HEK293 (cell line): ENCODE results near the gene ANKH.
A peak's percentile ranks its signal among the peaks of the same experiment; 100 is the strongest.
"Not testable (repeated sequence)": the region's sequence is repeated elsewhere in the genome, so short reads cannot be mapped to it uniquely, and the experiment has no call there.

Source experiments
- CTCF ChIA-PET: fragments of 350-600 bp; formaldehyde crosslinking; extraction: SDS; loops from one replicate; lab custom pipeline; 2021; ENCODE audit warnings: antibody characterized with exemption; lab: Yijun Ruan, JAX
- POLR2A ChIA-PET: fragments of 300-600 bp; formaldehyde crosslinking; extraction: SDS; loops from one replicate; lab custom pipeline; 2020; ENCODE audit warnings: antibody characterized with exemption, inconsistent platforms; lab: Yijun Ruan, JAX
- H3K27ac ChIP-seq: fragments of 200-500 bp; sonication (Bioruptor generic); 2 replicates; pipeline ENCODE4 v1.5.1; 2014; ENCODE audit warnings: low read depth, low read length, control low read depth, inconsistent platforms; ENCODE audit errors: extremely low read depth
- H3K36me3 ChIP-seq, 2 experiments: fragments of 200-500 bp in 1 of 2; sonication (Bioruptor generic) in 1 of 2; 1 replicate in 1 of 2; 2 replicates in 1 of 2; pipeline ENCODE4 v1.5.1; 2014 to 2017; ENCODE audit warnings: inconsistent platforms in 2 of 2, low read length in 2 of 2; ENCODE audit not compliant: control insufficient read depth in 2 of 2, insufficient read depth in 1 of 2
- H3K4me1 ChIP-seq: fragments of 200-500 bp; sonication (Bioruptor generic); 2 replicates; pipeline ENCODE4 v1.5.1; 2014; ENCODE audit warnings: mild to moderate bottlenecking, low read length, inconsistent platforms; ENCODE audit not compliant: control insufficient read depth, insufficient read depth
- H3K4me3 ChIP-seq: 2 replicates; pipeline ENCODE4 v1.5.1; 2011; ENCODE audit warnings: low read depth, mild to moderate bottlenecking, control low read depth, low read length, moderate library complexity
- H3K9me3 ChIP-seq: fragments of 200-500 bp; sonication (Bioruptor generic); 2 replicates; pipeline ENCODE4 v1.5.1; 2014; ENCODE audit warnings: low read depth, low read length, inconsistent platforms; ENCODE audit not compliant: control insufficient read depth, insufficient read depth
- SCRT2 ChIP-seq: fragments of 450-650 bp; formaldehyde crosslinking; IDR thresholded peaks from 2 replicates; pipeline ENCODE4 v1.5.1; 2016; ENCODE audit warnings: missing biosample characterization, missing genetic modification characterization
- ZEB2 ChIP-seq: fragments of 450-650 bp; formaldehyde crosslinking; IDR thresholded peaks from 2 replicates; pipeline ENCODE4 v1.5.1; 2016; ENCODE audit warnings: missing biosample characterization, missing genetic modification characterization
- ZNF146 ChIP-seq: fragments of 450-650 bp; formaldehyde crosslinking; IDR thresholded peaks from 2 replicates; pipeline ENCODE4 v1.5.1; 2016; ENCODE audit warnings: missing biosample characterization, missing genetic modification characterization
- ZNF184 ChIP-seq: fragments of 450-650 bp; IDR thresholded peaks from 2 replicates; pipeline ENCODE4 v1.5.1; 2018; ENCODE audit warnings: missing biosample characterization, mild to moderate bottlenecking, missing genetic modification characterization
- ZNF239 ChIP-seq: fragments of 450-650 bp; formaldehyde crosslinking; IDR thresholded peaks from 2 replicates; pipeline ENCODE4 v1.5.1; 2016; ENCODE audit warnings: missing biosample characterization, missing genetic modification characterization
- ZNF354C ChIP-seq: fragments of 450-650 bp; formaldehyde crosslinking; IDR thresholded peaks from 2 replicates; pipeline ENCODE4 v1.5.1; 2016; ENCODE audit warnings: missing biosample characterization, missing genetic modification characterization, low read depth, borderline replicate concordance
- ZNF426 ChIP-seq: fragments of 450-650 bp; formaldehyde crosslinking; IDR thresholded peaks from 2 replicates; pipeline ENCODE4 v1.5.1; 2017; ENCODE audit warnings: missing biosample characterization, missing genetic modification characterization, mild to moderate bottlenecking, inconsistent platforms, moderate library complexity
- ZNF707 ChIP-seq: fragments of 450-650 bp; formaldehyde crosslinking; IDR thresholded peaks from 2 replicates; pipeline ENCODE4 v1.5.1; 2016; ENCODE audit warnings: missing biosample characterization, missing genetic modification characterization
- TF ChIP-seq, protein P1 (sequence below): fragments of 450-650 bp; formaldehyde crosslinking; IDR thresholded peaks from 2 replicates; pipeline ENCODE4 v1.5.1; 2016; ENCODE audit warnings: missing biosample characterization, missing genetic modification characterization
- TF ChIP-seq, protein P2 (sequence below): fragments of 450-650 bp; formaldehyde crosslinking; IDR thresholded peaks from 2 replicates; pipeline ENCODE4 v1.5.1; 2016; ENCODE audit warnings: missing biosample characterization, missing genetic modification characterization

The ANKH gene

DNA sequence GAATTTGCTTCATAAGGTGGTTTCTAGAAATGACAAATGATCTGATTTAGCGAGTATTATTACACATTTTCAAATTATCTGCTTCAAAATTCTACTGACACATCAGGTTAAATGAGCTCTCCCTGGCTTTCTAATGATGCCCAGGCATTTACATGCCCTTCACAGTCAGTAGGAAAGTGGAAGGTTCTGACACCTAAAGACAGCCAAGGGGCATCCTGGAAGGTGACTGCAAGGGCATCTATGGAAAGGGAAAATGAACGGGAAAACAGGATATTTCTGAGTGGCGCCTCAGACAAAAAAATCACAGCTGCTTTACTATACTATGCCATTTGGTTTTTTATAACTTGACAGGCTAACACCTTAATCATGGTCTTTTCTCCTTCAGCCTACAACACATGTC, 31.0 kb downstream of the ANKH start:
- Histone ChIP-seq H3K9me3 (no peaks in the 10 kb centered on the region), H3K36me3 (no peaks in the 10 kb centered on the region), H3K27ac (no peak overlapping the region), H3K4me1 (peaks cover 10% of the 10 kb centered on the region; the same call in 1 of the 2 replicates), H3K4me3 (no peak overlapping the region)
- POLR2A ChIA-PET: no interaction called here
- TF ChIP-seq ZEB2: no peak
- no peak for TF ChIP-seq ZNF354C (tag by site-specific recombination)
- TF ChIP-seq ZNF239 (tag by site-specific recombination): no peak
- CTCF ChIA-PET: interaction anchor here (0.6 to 1.0 kb wide), 2 partner anchors 174 to 884 kb away, joined by 3 to 5 read pairs; no protein-coding TSS in a partner anchor

- Histone ChIP-seq H3K36me3 (no peaks in the 10 kb centered on the region), H3K4me3 (no peak overlapping the region), H3K9me3 (no peaks in the 10 kb centered on the region), H3K4me1 (peaks cover 9% of the 10 kb centered on the region), H3K27ac (no peak overlapping the region)
- ChIA-PET CTCF (interaction anchor here (0.7 kb wide), 1 partner anchor 27 kb away, joined by 4 read pairs; no protein-coding TSS in a partner anchor), POLR2A (no interaction called here)
- no peak for TF ChIP-seq ZNF426
- TF ChIP-seq ZNF707 (tag by site-specific recombination): no peak
Observed at GRCh38 chr5:14838396-14839319, 32.9 kb downstream of the ANKH start.

GRCh38 chr5:14837423-14838122, 34.0 kb downstream of the ANKH start:
- H3K4me1 ChIP-seq, H3K27ac ChIP-seq, H3K9me3 ChIP-seq, POLR2A ChIA-PET, H3K4me3 ChIP-seq, H3K36me3 ChIP-seq, CTCF ChIA-PET: not testable (repeated sequence)
- TF ChIP-seq, protein P1, sequence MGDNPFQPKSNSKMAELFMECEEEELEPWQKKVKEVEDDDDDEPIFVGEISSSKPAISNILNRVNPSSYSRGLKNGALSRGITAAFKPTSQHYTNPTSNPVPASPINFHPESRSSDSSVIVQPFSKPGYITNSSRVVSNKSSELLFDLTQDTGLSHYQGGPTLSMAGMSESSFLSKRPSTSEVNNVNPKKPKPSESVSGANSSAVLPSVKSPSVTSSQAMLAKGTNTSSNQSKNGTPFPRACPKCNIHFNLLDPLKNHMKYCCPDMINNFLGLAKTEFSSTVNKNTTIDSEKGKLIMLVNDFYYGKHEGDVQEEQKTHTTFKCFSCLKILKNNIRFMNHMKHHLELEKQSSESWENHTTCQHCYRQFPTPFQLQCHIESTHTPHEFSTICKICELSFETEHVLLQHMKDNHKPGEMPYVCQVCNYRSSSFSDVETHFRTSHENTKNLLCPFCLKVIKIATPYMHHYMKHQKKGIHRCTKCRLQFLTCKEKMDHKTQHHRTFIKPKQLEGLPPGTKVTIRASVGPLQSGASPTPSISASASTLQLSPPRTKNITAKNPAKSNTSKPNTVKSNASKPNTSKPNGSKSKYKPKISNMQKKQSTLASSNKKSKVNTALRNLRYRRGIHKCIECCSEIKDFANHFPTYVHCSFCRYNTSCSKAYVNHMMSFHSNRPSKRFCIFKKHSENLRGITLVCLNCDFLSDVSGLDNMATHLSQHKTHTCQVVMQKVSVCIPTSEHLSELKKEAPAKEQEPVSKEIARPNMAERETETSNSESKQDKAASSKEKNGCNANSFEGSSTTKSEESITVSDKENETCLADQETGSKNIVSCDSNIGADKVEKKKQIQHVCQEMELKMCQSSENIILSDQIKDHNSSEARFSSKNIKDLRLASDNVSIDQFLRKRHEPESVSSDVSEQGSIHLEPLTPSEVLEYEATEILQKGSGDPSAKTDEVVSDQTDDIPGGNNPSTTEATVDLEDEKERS (tag by site-specific recombination): 0 out of 2 replicates have a peak, but pooled peaks have one; percentile 41
- TF ChIP-seq ZNF146 (tag by site-specific recombination) (peak; percentile 97), SCRT2 (tag by site-specific recombination) (peak; percentile 50; the same call in 1 of the 2 replicates), ZNF184 (tag by site-specific recombination) (peak; percentile 92)
- TF ChIP-seq, protein P2, sequence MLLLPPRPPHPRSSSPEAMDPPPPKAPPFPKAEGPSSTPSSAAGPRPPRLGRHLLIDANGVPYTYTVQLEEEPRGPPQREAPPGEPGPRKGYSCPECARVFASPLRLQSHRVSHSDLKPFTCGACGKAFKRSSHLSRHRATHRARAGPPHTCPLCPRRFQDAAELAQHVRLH (tag by site-specific recombination): peak; percentile 81
